Measurements from ENCODE around the gene AK8.

DNA sequence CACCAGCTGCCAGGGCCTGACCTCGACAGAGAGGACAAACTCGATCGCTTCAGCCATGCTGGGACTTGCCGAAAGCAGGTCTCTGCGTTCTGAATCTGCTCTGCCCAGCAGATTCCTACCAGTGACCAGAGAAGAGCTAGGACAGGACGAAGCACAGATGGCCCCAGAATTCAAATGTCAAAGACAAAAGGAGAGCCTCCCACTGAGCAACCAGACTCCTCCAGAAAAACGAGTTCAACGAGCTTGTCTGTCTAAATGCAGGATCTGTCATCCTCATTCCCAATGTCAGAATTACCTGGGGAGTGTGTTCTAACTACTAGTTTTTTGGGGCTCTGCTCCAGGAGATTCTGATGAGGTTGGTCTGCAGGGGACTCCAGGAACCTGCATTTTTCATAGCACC is 13.4 kb downstream of the AK8 start:
- TF ChIP-seq POLR2A (IDR thresholded peaks at IDR 0.05) (no peak), CTCF (IDR thresholded peaks at IDR 0.05) (no peak)
